Effector CD8-positive, alpha-beta T cell (primary cell): ENCODE measurements around the gene TEPSIN.

ENCODE experiments used
- DNase-seq: peaks from one replicate; lab custom pipeline; 2025; lab: John Stamatoyannopoulos, UW

TEPSIN gene

GRCh38 chr17:81197831-81198490 lies 40.9 kb downstream of the TEPSIN start:
- no peak for DNase-seq

- DNase-seq, result no peak
Observed at GRCh38 chr17:81197409-81197795, 41.5 kb downstream of the TEPSIN start.

DNA sequence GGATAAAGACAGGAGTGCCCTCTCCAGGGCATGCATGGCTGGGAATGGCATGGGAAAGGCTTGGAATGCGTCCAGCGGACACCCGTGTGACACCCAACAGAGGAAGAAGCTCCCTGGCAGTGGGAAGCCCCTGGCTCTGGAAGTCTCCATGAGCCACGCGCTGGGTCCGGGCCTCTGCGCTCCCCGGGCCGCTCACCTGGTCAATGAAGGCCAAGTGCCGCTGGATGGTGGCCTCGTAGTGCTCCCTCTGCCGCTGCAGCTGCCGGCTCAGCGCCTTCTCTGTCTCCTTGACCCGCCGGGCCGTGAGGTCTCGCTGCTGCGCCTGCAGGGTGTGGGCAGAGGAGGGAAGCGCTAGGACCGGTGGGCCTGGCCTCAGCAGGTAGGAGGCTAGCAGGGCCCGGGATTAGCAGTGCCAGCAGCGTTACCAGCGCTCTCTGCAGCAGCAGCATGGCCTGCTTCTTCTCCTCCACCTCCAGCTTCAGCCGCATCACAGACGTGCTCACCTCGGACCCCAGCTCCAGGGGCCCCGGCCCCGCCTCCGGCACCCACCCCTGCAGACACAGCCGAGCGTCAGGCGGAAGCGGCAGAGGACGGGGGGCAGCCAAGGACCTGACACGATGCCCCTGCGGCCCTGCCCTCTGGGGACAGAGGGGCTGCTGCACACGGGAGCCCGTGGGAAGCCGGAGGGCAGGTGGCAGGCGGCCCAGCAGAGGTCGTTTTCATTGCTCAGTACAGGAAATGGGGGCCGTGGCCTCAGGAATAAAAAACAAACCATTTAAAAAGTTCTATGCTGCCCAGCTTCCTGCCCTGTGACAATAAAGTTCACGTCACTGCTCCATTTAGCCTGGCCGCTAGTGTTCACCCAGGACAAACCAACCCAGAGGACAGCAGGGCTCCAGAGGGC lies 42.1 kb downstream of the TEPSIN start:
- no peak for DNase-seq

DNA sequence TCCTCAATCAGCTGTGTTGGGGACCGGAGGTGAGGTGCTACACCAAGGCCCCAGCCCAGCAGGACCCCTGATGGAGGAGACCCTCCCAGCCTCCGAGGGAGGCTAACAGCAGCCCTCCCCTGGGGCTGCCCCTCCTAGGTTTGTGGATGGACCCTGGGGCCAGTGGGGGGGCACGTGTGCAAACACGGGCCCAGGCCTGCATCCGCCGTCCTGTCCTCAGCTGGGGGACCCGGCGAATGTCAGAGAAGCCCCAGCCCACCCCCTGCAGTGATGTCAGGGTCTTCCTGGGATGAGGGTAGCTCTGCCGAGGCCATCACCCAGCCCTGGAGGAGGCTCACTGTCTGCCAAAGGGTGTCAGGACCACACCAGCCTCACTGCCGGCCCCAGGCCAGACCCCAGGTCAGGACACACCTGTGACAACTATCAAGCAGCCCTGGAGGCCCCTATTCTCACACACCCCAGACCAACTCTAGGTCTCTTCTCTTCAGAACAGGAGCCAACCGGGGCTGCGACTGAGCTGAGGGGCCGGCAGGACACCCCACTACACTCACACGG lies 42.8 kb downstream of the TEPSIN start:
- no peak for DNase-seq

GRCh38 chr17:81194941-81195901 lies 43.6 kb downstream of the TEPSIN start:
- no peak for DNase-seq

DNA sequence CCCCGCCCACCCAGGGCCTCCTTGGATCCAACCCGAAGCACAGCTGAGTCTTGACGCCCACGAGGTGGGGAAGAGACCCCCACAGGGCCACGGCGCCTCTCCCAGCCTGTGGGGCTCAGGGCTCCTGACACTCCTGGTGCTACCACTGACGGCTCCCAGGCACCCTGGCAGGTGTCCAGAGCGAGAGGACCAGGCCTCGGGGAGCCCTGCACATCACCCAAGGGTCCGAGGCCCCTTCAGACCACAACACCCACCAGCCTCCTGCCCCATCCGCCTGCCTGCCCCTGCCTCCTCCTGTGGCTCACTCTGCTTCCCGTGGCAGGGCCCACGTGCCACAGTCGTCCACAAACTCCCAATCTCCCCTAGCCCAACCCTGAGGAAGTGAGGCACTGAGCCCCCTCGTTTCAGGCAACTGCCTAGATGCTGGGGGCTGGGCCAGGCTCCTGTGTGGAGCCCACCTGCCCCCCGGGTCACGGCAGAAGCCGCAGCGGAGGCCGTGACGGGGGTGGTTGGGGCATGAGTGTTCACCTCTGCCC lies 44.6 kb downstream of the TEPSIN start:
- no peak for DNase-seq

GRCh38 chr17:81193470-81194224 lies 45.2 kb downstream of the TEPSIN start:
- DNase-seq, result no peak

DNA sequence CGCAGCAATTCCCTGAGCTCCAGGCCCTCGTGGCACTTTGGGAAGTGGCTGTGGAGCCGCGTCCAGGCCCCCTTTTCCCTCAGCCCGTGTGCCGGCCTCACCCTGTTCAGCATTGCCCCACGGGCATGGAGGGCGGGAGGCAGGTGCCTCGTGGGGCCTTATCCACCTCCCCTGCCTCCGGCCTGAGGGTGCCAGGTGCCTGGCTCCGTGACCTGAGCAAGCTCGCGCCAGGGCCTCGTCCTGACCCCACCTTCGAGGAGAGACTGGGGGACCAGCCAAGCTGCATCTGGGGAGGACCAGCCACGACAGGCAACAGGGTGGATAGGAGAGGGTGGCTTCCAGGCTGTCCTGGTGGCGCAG lies 45.8 kb downstream of the TEPSIN start:
- DNase-seq, result no peak

DNA sequence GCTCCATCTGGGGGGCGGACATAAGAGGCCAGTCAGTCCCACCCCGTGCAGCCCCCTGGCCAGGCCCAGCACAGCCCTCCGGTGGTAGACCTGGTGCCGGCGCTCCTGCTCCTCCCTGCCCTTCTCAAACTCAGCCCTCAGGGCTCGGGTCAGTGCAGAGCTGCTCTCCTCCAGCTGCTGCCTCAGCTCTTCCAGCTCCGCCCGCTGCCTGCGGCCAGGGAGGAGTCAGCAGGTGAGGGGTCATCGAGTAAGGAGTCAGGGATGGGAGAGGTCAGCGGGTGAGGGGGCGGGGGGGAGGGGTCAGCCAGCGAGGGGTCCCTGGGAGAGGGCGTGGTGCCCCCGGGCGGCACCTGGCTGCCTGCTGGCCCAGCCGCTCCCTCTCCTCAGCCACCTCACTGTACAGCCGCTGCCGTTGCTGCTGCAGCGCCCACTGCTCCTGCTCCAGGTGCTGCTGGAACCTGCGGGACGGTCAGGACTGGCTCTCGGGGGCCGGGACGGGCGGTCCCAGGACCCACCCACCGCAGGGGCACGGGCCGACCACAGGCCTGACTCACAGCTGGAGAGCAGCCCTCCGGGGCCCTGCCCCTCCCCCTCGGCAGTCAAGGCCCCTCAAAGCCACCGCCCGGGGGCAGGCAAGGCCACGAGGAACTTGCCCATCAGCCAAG lies 46.3 kb downstream of the TEPSIN start:
- no peak for DNase-seq

DNA sequence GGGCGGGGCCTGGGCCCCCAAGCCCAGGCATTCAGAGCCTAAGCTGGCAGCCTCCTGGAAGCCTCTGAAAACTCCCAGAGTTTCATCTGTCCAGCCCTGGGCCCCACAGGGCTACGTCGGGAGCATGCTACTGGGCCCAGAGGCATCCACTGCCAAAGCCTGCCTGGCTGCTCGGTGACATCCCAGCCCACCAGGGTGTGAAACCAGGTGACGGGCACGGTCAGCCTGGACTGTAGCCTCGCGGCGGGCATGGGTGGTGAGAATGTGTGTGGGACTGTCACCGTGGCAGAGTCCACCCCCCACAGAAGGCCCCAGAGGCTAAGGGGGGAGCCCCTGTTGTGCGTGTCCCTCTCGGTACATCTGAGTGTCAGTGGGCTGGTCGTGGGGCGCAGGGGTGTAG lies 47.2 kb downstream of the TEPSIN start:
- no peak for DNase-seq

- DNase-seq, result no peak
Observed at GRCh38 chr17:81191116-81191515, 47.7 kb downstream of the TEPSIN start.

DNA sequence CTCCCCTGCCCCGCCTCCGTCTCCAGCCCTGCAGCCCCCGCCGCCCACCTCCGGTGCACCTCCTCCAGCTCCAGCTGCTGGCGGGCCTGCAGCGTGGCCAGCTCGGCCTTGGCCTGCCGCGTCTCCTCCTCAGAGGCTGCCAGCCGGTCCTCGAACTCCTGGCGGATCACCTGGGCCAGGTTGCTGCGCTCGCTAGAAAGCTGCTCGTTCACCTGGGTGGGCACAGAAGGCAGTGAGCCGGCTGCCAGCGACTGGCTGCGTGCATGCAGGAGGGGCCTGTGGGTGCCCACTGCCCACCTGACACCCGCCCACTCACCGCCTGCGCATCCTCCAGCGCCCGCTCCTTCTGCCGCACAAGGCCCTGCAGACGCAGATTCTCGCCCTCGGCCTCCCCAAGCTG lies 48.3 kb downstream of the TEPSIN start:
- no peak for DNase-seq

DNA sequence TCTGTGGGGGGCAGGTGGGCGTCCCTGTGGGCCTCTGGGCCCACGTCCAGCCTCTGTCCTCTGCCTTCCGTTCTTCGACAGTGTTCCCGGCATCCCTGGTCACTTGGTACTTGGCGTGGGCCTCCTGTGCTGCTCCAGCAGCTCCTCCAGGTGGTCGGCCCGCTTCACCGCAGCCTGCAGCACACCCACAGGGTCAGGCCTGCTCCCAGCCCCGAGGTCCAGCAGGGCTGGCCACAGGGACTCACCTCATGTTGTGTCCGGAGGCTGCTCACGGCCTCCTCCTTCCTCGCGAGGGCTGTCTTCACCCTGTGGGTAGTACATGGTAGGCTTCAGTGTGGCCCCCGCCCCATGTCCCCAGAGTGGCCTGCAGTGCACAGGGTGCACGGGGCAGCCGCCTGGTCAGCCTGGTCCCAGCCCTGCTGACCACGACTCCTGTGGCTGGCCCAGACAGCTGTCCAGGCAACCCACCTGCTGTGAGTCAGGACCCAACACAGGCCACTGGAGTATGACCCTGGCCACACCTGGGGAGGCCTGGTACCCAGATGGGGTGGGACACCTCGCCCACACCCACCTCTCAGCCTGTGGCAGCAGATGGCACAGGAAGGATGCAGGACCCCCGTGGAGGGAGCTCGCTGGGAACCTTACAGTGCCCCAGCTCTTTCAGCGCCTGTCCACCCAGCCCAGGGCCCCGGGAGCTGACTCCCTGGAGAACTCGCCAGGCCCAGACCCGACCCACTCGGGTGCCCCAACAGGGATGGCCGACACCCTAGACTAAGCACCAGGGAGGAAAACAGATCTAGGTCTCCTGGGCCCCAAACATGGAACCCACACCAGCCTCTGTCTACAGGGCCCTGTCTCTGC lies 49.0 kb downstream of the TEPSIN start:
- DNase-seq, result no peak

- DNase-seq, result no peak
Observed at GRCh38 chr17:81189016-81189415, 49.8 kb downstream of the TEPSIN start.

DNA sequence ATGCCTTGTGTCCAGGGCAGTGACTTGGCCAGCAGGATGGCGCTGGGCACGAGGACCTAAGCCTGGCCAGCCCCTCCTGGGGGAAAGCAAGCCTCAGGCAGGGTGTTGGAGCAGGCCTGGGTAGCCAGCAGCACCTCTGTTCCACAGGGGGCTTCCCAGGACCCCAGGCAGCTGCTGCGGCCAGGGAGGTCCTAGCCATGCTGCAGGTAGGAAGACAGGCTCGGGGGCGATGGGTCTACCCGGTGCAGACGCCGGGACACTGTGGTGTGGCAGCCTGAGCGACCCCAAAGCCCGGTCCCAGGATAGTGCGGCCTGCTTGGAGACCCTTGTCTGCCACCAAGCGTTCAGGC lies 50.4 kb downstream of the TEPSIN start:
- DNase-seq, result no peak

- no peak for DNase-seq
Observed at GRCh38 chr17:81187586-81188490, 51.0 kb downstream of the TEPSIN start.

- no peak for DNase-seq
Observed at GRCh38 chr17:81187120-81187519, 51.7 kb downstream of the TEPSIN start.

DNA sequence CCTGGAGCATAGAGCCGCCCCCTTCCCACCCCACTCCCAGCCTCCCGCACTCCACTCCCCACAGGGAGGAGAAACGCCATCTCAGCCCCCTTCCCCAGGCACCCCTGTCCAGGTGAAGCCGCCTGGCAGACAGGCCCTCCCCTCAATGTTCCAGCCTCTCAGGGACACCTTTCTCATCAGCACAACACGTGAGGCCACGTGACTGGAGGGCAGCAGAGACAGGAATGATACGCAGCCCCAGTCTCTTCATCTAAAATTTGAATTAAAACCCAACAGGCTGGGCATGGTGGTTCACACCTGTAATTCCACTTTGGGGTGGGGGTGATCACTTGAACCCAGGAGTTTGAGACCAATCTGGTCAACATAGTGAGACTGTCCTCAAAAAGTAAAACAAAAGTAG lies 52.7 kb downstream of the TEPSIN start:
- DNase-seq, result no peak

DNA sequence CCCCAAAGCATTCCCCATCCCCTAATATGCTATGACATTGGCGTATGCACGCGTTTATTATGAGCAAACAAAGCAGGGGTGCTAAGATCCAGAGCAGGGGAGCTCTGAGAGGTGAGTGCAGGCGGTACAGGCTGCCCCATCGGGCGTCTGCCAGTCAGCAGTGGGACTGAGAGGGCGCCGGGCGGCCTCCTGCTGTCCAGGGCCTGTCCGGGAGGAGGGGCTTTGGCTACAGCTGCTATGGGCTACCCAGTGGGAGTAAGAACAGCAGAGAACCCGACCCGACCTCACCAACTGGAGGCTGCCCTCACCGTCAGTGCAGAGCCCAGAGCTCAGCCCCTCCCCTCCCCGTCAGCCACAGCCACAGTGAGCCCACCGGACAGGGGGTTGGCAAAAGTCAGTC lies 54.3 kb downstream of the TEPSIN start:
- DNase-seq, result no peak
